SK-N-MC (cell line): Measurements from ENCODE around the gene ZNF28.
"Not testable (repeated sequence)": the region's sequence is repeated elsewhere in the genome, so short reads cannot be mapped to it uniquely, and the experiment has no call there.

Experiments
- EZH2 ChIP-seq: fragments of 200-600 bp; sonication (generic); IDR thresholded peaks from one replicate; pipeline ENCODE4 v1.6.1; 2017; ENCODE audit warnings: antibody characterized with exemption
- POLR2AphosphoS5 ChIP-seq: IDR thresholded peaks from 2 replicates; pipeline ENCODE4 v1.6.1; 2012; ENCODE audit warnings: mild to moderate bottlenecking, low read depth, low read length, borderline replicate concordance

- not testable (repeated sequence) for TF ChIP-seq POLR2AphosphoS5, EZH2
Observed at GRCh38 chr19:52856540-52857377, 35.3 kb upstream of the ZNF28 start.
